ENCODE results near the gene RHOXF1. TPM values are rescaled to one million over a fixed set of nuclear protein-coding genes. Genes with fewer than 3 reads are reported as not detected.
"Not testable (repeated sequence)": the region's sequence is repeated elsewhere in the genome, so short reads cannot be mapped to it uniquely, and the experiment has no call there.

The RHOXF1 gene
- total and polyA plus RNA-seq, 5 donors, result 0.16 to 0.65 TPM; not detected in 3

- H3K27ac ChIP-seq (ENCODE audit: low read length); intact Hi-C loops (cut with DNase I); H3K9me3 ChIP-seq (ENCODE audit: control insufficient read depth, low read length); H3K27me3 ChIP-seq (ENCODE audit: control insufficient read depth, insufficient read depth); DNase-seq; H3K4me3 ChIP-seq (ENCODE audit: low read length); H3K4me1 ChIP-seq (ENCODE audit: control insufficient read depth, insufficient read depth, low read length): not testable (repeated sequence)
- WGBS, result no CpG with 5 or more reads among the region's 12 CpGs
- ATAC-seq, result peak in 1 of 2 donors; percentile 59
These were observed 30.0 kb downstream of the RHOXF1 start for GRCh38 chrX:120085553-120086185.

GRCh38 chrX:120077590-120077989 lies 38.1 kb downstream of the RHOXF1 start, which contains the start of gene RHOXF2B:
Gene RHOXF2B, minus strand, starts transcription at chrX:120077690. Its CDS starts 138 bp downstream, at chrX:120077552.
- H3K4me3 ChIP-seq (ENCODE audit: low read length); H3K9me3 ChIP-seq (ENCODE audit: control insufficient read depth, low read length); DNase-seq; H3K4me1 ChIP-seq (ENCODE audit: control insufficient read depth, insufficient read depth, low read length); intact Hi-C loops (cut with DNase I); ATAC-seq; H3K27me3 ChIP-seq (ENCODE audit: control insufficient read depth, insufficient read depth); H3K27ac ChIP-seq (ENCODE audit: low read length): not testable (repeated sequence)
- WGBS, result no CpG with 5 or more reads among the region's 15 CpGs

- DNase-seq; intact Hi-C loops (cut with DNase I); H3K4me3 ChIP-seq (ENCODE audit: low read length); H3K27ac ChIP-seq (ENCODE audit: low read length); ATAC-seq; H3K9me3 ChIP-seq (ENCODE audit: control insufficient read depth, low read length); H3K27me3 ChIP-seq (ENCODE audit: control insufficient read depth, insufficient read depth); H3K4me1 ChIP-seq (ENCODE audit: control insufficient read depth, insufficient read depth, low read length): not testable (repeated sequence)
- 60% methylated on average over 1 of the region's 1 CpG for WGBS
These were observed 49.5 kb downstream of the RHOXF1 start for GRCh38 chrX:120066169-120066568.

Other genes starting within 250 kb of the RHOXF1 start
- gene RNF113A, start 244.2 kb downstream of the RHOXF1 start, total RNA-seq, result 10 to 100 TPM in 1 of 4 donors, 1 to 10 TPM in 3; 9.0 to 10.5 (median 9.7) TPM
- gene RNF113A, start 244.2 kb downstream of the RHOXF1 start, polyA plus RNA-seq, result 11.6 TPM
- gene NDUFA1, start 244.1 kb downstream of the RHOXF1 start, total RNA-seq, result 100 to 1,000 TPM; 348 to 454 (median 365) TPM
- 846 TPM for gene NDUFA1, start 244.1 kb downstream of the RHOXF1 start, polyA plus RNA-seq
- gene AKAP14, start 220.0 kb downstream of the RHOXF1 start, total RNA-seq, result not detected
- gene AKAP14, start 220.0 kb downstream of the RHOXF1 start, polyA plus RNA-seq, result not detected
- 1 to 10 TPM; 5.4 to 7.3 (median 5.5) TPM for gene NKAP, start 172.2 kb downstream of the RHOXF1 start, total RNA-seq
- 6.3 TPM for gene NKAP, start 172.2 kb downstream of the RHOXF1 start, polyA plus RNA-seq
- gene RHOXF2B, start 38.2 kb downstream of the RHOXF1 start, total RNA-seq, result not detected
- not detected for gene RHOXF2B, start 38.2 kb downstream of the RHOXF1 start, polyA plus RNA-seq
- gene RHOXF2, start 42.7 kb upstream of the RHOXF1 start, total RNA-seq, result not detected
- not detected for gene RHOXF2, start 42.7 kb upstream of the RHOXF1 start, polyA plus RNA-seq
- gene ZBTB33, start 134.9 kb upstream of the RHOXF1 start, total RNA-seq, result 1 to 10 TPM; 5.8 to 7.7 (median 7.3) TPM
- gene ZBTB33, start 134.9 kb upstream of the RHOXF1 start, polyA plus RNA-seq, result 2.6 TPM
- gene TMEM255A, start 195.5 kb upstream of the RHOXF1 start, total RNA-seq, result 1 to 10 TPM in 2 of 4 donors, under 1 TPM in 2; 0.48 to 1.1 (median 0.83) TPM
- 0.57 TPM for gene TMEM255A, start 195.5 kb upstream of the RHOXF1 start, polyA plus RNA-seq
- under 1 TPM; 0.23 to 0.41 (median 0.31) TPM for gene ATP1B4, start 246.2 kb upstream of the RHOXF1 start, total RNA-seq
- gene ATP1B4, start 246.2 kb upstream of the RHOXF1 start, polyA plus RNA-seq, result 3.8 TPM

Measured in right cardiac atrium (tissue), 5 donors.